WTC11 (cell line): ENCODE data around the gene SIGLEC14. TPM values are rescaled to one million over a fixed set of nuclear protein-coding genes. Genes with fewer than 3 reads are reported as not detected.
A peak's percentile ranks its signal among the peaks of the same experiment; 100 is the strongest.

ENCODE experiments used
- ATAC-seq: fragments of 200-7000 bp; cut with Tn5 transposase; 2 replicates; pipeline ENCODE4 v1.10.0; 2021; ENCODE audit warnings: mild to moderate bottlenecking, moderate library complexity
- CTCF ChIA-PET: fragments of 300-600 bp; sonication (Branson Sonifier 250); formaldehyde crosslinking; loops from one replicate; lab custom pipeline; 2021; ENCODE audit warnings: antibody characterized with exemption; lab: Charles Lee
- POLR2A ChIA-PET: fragments of 350-600 bp; sonication (Branson Sonifier 250); formaldehyde crosslinking; loops from one replicate; lab custom pipeline; 2021; ENCODE audit warnings: antibody characterized with exemption; lab: Charles Lee
- DNase-seq: peaks from one replicate; pipeline ENCODE4 v3.0.0; 2021; ENCODE audit warnings: low spot score
- H3K27ac Mint-ChIP-seq: 2 replicates; pipeline ENCODE4 v1.8.0; 2021; ENCODE audit warnings: mixed read lengths
- H3K27me3 Mint-ChIP-seq: 2 replicates; pipeline ENCODE4 v1.8.0; 2021; ENCODE audit warnings: low read depth, mild to moderate bottlenecking, moderate library complexity, mixed read lengths
- H3K36me3 Mint-ChIP-seq: 2 replicates; pipeline ENCODE4 v1.8.0; 2021; ENCODE audit warnings: mixed read lengths
- H3K4me1 Mint-ChIP-seq: 2 replicates; pipeline ENCODE4 v1.8.0; 2022; ENCODE audit warnings: mixed read lengths
- H3K4me3 Mint-ChIP-seq: 2 replicates; pipeline ENCODE4 v1.8.0; 2021; ENCODE audit warnings: mild to moderate bottlenecking, moderate library complexity, mixed read lengths
- H3K9me3 Mint-ChIP-seq: 2 replicates; pipeline ENCODE4 v1.8.0; 2021; ENCODE audit warnings: mixed read lengths
- E2F1 ChIP-seq: sonication (generic); formaldehyde crosslinking; IDR thresholded peaks from 2 replicates; pipeline ENCODE4 v1.8.0; 2022; ENCODE audit warnings: mild to moderate bottlenecking, missing genetic modification reagents
- FOXK1 ChIP-seq: sonication (generic); formaldehyde crosslinking; IDR thresholded peaks from 2 replicates; pipeline ENCODE4 v1.8.0; 2022; ENCODE audit warnings: mild to moderate bottlenecking, moderate library complexity, missing genetic modification reagents
- FOXP4 ChIP-seq: sonication (generic); formaldehyde crosslinking; IDR thresholded peaks from 2 replicates; pipeline ENCODE4 v1.8.0; 2022; ENCODE audit warnings: mild to moderate bottlenecking, missing genetic modification reagents
- GABPB1 ChIP-seq: sonication (generic); formaldehyde crosslinking; IDR thresholded peaks from 2 replicates; pipeline ENCODE4 v1.8.1; 2023; ENCODE audit warnings: mild to moderate bottlenecking, missing genetic modification reagents
- GTF2I ChIP-seq: fragments of 250-450 bp; sonication (Bioruptor Pico); conservative IDR thresholded peaks from 2 replicates; pipeline ENCODE4 v1.4.0; 2021; ENCODE audit warnings: mild to moderate bottlenecking
- HMGA2 ChIP-seq: fragments of 250-450 bp; sonication (Bioruptor Pico); IDR thresholded peaks from 2 replicates; pipeline ENCODE4 v1.4.0; 2021; ENCODE audit warnings: mild to moderate bottlenecking, moderate library complexity
- NR3C1 ChIP-seq: sonication (generic); formaldehyde crosslinking; conservative IDR thresholded peaks from 2 replicates; pipeline ENCODE4 v1.8.1; 2023; ENCODE audit warnings: low read depth, mild to moderate bottlenecking, missing genetic modification reagents
- PRRX2 ChIP-seq: fragments of 250-450 bp; sonication (Bioruptor Pico); IDR thresholded peaks from 2 replicates; pipeline ENCODE4 v1.8.0; 2021; ENCODE audit warnings: mild to moderate bottlenecking
- USF2 ChIP-seq: sonication (generic); formaldehyde crosslinking; IDR thresholded peaks from 2 replicates; pipeline ENCODE4 v1.8.1; 2023; ENCODE audit warnings: mild to moderate bottlenecking, missing genetic modification reagents, moderate library complexity
- ZNF121 ChIP-seq: sonication (generic); formaldehyde crosslinking; IDR thresholded peaks from 2 replicates; pipeline ENCODE4 v1.8.0; 2023; ENCODE audit warnings: missing genetic modification reagents
- ZNF263 ChIP-seq: sonication (generic); formaldehyde crosslinking; IDR thresholded peaks from 2 replicates; pipeline ENCODE4 v1.8.1; 2022; ENCODE audit warnings: low read depth, mild to moderate bottlenecking, moderate library complexity, missing genetic modification reagents
- total RNA-seq: library from RNA; stranded (reverse); gene quantifications from 3 replicates; pipeline ENCODE4 v1.2.3, GENCODE V29; 2021
- TF ChIP-seq, protein P1 (sequence below): sonication (generic); formaldehyde crosslinking; IDR thresholded peaks from 2 replicates; pipeline ENCODE4 v1.8.1; 2022; ENCODE audit warnings: missing genetic modification reagents, borderline replicate concordance

Gene SIGLEC14
- total RNA-seq, 1 experiment from 2014 or later: not detected

DNA sequence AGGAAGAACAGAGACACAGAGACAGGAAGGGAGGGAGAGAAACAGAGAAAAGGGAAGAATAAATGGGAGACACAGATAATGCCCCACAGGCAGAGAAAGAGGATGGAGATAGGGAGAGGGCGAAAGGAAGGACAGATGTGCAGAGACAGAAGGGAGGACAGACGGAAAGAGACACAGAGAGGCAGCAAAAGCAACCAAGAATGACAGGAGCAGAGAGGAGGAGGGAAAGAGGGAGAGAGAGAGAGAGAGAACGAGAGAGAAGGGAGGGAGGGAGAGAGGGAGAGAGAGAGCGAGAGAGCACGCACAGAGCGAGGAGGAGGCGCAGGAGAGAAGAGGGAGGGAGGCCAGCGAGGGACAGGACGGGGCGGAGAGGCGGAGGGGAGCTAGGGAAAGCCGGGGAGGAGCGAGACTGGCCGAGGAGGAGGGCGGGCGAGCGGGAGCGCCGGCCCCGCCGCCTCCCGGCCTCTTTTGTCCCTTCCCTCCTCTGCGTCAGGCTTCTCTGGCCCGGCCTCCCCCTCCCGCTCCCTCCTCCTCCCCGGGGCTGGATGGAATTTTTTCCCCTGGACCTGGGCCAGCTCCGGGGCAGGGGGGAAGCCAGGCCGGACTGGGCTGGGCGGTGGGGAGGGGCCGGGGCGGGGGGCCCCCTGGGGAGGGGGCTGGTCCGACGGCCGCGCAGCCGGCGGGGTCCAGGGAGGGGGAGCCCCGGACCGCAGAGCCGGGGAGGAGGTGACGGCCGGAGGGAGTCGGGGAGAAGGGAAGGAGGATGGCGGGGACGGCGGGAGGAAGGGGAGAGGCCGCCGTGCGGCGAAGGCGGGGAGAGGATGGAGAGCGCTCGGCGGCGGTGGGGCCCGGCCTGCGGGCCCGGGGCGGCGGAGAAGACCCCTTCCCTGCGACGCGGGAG lies 42.3 kb upstream of the SIGLEC14 start:
- ChIA-PET CTCF (interaction anchor here (0.8 to 4.1 kb wide), 9 partner anchors 14 to 531 kb away, joined by 3 to 29 read pairs (median 4); no protein-coding TSS in a partner anchor), POLR2A (interaction anchor here (0.7 to 2.3 kb wide), 4 partner anchors 12 to 812 kb away, joined by 3 to 17 read pairs (median 4); no protein-coding TSS in a partner anchor)
- Mint-ChIP-seq H3K9me3 (peaks cover 24% of the 10 kb centered on the region), H3K4me3 (peak overlapping the region; percentile 86), H3K4me1 (peaks cover 40% of the 10 kb centered on the region), H3K27me3 (peaks cover 8% of the 10 kb centered on the region; the same call in 1 of the 2 replicates), H3K27ac (peak overlapping the region; percentile 73), H3K36me3 (peaks cover 12% of the 10 kb centered on the region)
- peak; percentile 96 for TF ChIP-seq ZNF263
- TF ChIP-seq GTF2I (CRISPR knock-in tag): peak; percentile 61; the same call in 1 of the 2 replicates
- TF ChIP-seq ZNF121 (CRISPR knock-in tag): peak; percentile 64
- TF ChIP-seq HMGA2 (CRISPR knock-in tag): no peak
- DNase-seq: peak; percentile 81
- peak; percentile 25 for ATAC-seq

DNA sequence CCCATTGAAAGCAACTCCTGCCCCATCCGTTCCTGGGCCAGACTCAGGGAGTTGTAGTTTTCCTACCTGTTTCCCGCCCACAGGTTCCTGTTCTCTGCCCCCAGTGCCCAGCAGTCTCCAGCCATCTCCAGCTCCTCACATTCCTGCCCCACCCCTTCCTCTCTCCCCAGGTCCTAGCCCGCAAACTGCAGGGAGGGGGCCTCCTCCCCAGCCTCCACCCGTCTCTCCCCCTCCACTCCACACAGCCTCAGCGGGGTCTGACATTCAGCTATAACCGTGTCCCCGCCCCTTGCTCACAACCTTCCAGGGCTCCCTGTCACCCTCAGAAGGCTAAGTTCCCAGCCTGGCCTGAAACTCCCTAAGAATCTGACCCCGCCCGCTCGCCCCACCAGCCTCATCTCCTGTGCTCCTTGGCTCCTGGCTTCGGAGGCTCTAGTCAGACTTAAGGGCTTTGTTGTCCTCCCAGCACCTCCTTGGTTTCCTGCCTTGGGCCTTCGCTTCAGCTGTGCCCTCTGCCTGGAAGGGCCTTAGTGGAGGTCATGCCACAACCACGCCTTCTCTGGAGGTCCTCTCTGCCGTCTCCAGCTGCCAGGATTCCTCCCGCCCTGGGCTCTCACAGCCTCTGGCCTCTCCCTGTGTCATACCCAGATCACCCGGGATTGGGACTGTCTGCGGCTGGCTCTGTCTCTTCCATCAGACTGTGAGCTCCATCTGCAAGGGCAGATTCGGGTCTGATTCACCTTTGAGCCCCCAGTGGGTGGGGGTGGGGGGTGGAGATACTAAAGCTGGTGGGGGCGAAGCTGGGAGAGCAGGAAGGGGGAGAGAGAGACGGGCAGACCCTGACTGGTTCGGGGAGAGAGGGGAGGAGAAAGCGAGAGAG lies 41.4 kb upstream of the SIGLEC14 start:
- DNase-seq: peak; percentile 64

DNA sequence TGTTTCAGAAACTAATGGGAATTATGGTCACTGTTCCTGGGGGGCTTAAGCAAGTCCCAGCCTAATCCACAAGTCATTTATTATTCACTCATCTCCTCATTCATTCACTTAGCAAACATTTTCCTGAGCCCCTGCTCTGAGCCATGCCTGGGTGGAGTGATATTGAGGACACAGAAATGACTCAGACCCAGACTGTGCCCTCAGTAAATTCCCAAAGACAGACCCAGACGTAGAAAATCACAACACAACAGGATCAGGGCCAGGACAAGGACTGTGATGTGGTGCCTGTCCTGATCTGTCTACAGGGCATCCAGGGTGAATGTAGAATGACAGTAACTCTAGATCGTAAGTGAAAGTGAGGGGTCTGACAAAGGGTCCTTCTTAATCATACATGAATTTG lies 39.5 kb upstream of the SIGLEC14 start:
- H3K36me3 Mint-ChIP-seq: peaks cover 12% of the 10 kb centered on the region
- DNase-seq (no peak), ATAC-seq (no peak)
- POLR2A ChIA-PET: no interaction called here
- no peak for TF ChIP-seq FOXK1 (CRISPR knock-in tag)
- TF ChIP-seq, protein P1, sequence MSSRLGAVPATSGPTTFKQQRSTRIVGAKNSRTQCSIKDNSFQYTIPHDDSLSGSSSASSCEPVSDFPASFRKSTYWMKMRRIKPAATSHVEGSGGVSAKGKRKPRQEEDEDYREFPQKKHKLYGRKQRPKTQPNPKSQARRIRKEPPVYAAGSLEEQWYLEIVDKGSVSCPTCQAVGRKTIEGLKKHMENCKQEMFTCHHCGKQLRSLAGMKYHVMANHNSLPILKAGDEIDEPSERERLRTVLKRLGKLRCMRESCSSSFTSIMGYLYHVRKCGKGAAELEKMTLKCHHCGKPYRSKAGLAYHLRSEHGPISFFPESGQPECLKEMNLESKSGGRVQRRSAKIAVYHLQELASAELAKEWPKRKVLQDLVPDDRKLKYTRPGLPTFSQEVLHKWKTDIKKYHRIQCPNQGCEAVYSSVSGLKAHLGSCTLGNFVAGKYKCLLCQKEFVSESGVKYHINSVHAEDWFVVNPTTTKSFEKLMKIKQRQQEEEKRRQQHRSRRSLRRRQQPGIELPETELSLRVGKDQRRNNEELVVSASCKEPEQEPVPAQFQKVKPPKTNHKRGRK (CRISPR knock-in tag): no peak
- TF ChIP-seq NR3C1: no peak
- no peak for TF ChIP-seq PRRX2 (CRISPR knock-in tag)
- no peak for TF ChIP-seq GABPB1 (CRISPR knock-in tag)
- no peak for TF ChIP-seq USF2 (CRISPR knock-in tag)
- TF ChIP-seq E2F1 (CRISPR knock-in tag): no peak
- TF ChIP-seq, all 79 proteins: peak for 0
- H3K4me1 Mint-ChIP-seq: peaks cover 18% of the 10 kb centered on the region
- peaks cover 8% of the 10 kb centered on the region for H3K27me3 Mint-ChIP-seq
- no peak overlapping the region for H3K4me3 Mint-ChIP-seq
- peaks cover 34% of the 10 kb centered on the region for H3K9me3 Mint-ChIP-seq
- CTCF ChIA-PET: no interaction called here
- no peak overlapping the region for H3K27ac Mint-ChIP-seq

More for the DNA sequence above, 41.4 kb upstream of the SIGLEC14 start:
- peak; percentile 51 for ATAC-seq
- Mint-ChIP-seq H3K4me1 (peaks cover 31% of the 10 kb centered on the region), H3K36me3 (peaks cover 12% of the 10 kb centered on the region), H3K4me3 (peak overlapping the region; percentile 86), H3K27me3 (peaks cover 8% of the 10 kb centered on the region)
- ChIA-PET POLR2A (interaction anchor here (1.7 to 2.3 kb wide), 2 partner anchors 15 to 320 kb away, joined by 5 to 17 read pairs; no protein-coding TSS in a partner anchor), CTCF (interaction anchor here (0.8 to 4.1 kb wide), 10 partner anchors 9 to 530 kb away, joined by 3 to 29 read pairs (median 5); no protein-coding TSS in a partner anchor)
- TF ChIP-seq ZNF263 (peak; percentile 28; the same call in 1 of the 2 replicates), GTF2I (CRISPR knock-in tag) (no peak), FOXP4 (CRISPR knock-in tag) (0 out of 2 replicates have a peak, but pooled peaks have one; percentile 9)
- TF ChIP-seq, all 79 proteins: peak for 2
- Mint-ChIP-seq H3K9me3 (peaks cover 29% of the 10 kb centered on the region), H3K27ac (peak overlapping the region; percentile 80)
